Cardiac septum (tissue), 1 donor: ENCODE results near the gene KDELR3. TPM values are rescaled to one million over a fixed set of nuclear protein-coding genes. Genes with fewer than 3 reads are reported as not detected.

Experiments
- DNase-seq: peaks from one replicate; pipeline ENCODE4 v3.0.0-alpha.2; 2020; ENCODE audit warnings: low spot score
- intact Hi-C: fragments of 100-400 bp; cut with DNase I; formaldehyde crosslinking; loops from one replicate; pipeline ENCODE4 v1.14.0; 2022
- total RNA-seq: library from RNA; stranded (reverse); fragmentation: NEBNext Ultra II Directional; extraction: Animal tissue kit (Norgen Biotek cat#: 25700); gene quantifications from one replicate; pipeline ENCODE4 v1.2.1, GENCODE V29; 2021
- donor health status: DM: no; HTN: no; CAD: no.

KDELR3 gene
- total RNA-seq, 1 donor from 2014 or later, result 18.2 TPM

DNA sequence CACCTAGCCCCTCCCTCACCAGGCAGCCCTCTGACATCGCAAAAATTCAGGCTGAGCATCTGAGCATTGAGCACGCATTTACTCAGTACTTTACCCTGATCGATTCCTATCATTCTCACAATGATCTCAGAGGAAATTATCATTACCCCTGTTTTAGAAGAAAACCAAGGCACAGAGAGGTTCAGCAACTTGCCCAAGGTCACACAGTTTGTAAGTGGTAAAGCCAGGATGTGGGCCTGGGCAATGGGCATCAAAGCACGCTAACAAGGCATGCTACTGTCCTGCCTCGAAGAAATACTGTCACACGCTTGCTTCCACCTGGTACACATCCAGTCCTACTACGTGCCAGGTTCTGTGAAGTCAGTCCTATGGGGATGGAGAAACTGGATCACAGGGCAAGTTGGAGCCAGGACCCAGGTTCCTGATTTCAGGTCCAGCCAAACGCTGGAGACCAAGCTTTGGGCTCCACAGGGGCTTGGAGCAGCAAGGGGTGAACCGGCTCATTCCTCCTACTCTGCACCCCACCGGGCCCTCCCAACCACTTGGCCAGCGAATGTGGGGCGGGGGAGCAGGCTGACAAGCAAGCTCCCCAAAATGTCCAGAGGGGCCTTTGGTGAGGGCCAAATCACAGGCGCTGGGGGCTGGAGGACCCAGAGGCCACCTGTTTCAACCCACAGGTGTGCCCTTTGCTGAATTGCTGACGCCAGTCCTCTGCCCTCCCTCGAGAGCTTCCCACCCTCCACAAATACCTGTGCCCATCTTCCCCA is 31.1 kb upstream of the KDELR3 start:
- no peak for DNase-seq
- intact Hi-C loops, result no loop called here

DNA sequence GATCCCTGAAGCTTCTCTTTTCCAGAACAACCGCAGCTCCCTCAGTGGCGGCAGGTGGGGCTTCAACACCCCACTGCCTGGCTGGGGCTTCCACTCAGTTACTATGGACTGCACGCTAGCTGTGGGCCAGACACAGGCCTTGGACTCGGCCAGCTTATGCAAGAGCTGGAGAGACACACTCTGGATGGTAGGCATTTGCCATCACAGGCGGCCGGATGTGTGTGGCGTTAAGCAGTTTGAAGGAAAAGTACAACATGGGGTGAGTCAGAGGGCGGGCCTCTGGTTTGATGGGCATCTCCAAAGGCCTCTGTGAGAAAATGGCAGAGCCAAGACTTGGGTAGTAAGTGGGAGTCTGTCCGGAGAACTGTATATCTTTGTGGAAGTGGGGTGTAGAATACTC is 30.5 kb upstream of the KDELR3 start:
- intact Hi-C loops, result no loop called here
- DNase-seq, result no peak

DNA sequence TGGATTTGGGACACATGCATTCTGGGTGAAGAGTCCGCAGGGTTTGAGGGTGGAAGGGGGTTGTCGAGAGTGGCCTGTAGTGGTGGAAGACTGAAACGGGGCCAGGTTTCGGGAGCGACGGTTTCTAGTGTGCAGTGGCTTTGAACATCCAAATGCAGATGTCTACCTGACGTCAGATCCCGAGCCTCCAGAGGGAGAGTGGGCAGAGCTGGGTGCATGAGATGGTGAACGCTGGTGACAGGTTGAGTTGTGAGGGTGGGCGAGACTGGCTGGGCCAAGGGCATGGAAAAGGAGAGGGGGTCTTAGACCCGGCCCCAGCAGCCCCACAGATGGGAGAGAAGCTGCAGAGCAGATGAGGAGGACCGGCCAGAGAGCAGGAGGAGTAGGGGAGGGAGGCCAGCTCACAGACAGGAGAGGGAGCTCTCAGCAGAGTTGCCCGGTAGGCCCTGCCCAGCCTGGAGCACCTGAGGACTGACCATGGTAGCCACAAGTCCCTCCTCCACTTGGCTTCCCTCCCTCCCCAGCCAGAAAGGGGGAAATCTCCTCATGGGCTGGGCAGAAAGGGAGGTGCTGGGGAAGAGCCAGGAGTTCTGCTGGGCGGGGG is 27.0 kb upstream of the KDELR3 start:
- DNase-seq, result no peak
- intact Hi-C loops, result no loop called here

DNA sequence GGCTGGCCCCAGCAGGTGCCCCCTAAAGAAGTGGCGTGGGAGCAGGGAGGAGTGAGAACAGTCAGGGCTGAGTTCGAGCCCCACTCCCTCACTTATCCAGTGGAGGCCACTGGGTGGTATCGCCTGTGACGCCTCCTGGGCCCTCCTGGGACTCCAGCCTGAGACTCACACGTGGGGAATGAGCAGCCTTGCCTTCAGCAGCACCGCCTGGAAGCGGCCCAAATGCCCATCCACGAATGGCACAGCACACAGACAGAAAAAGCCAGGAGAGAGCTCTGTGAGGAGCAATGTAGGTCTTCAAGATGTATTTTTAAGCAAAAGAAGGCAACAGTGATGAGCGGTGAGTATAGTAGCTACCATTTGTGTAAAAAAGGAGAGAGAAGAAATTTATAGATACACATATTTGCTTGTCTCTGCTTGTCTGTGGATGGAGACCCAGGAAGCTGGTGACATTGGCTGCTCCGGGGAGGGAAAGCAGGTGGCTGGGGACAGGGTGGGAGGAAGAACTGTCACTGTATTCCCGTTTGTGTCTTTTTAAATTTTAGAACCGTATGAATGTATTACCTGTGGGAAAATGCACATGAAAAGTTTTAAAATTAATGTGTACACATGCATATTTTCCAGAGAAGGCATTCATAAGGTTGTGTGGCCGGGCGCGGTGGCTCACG is 26.1 kb upstream of the KDELR3 start:
- intact Hi-C loops, result no loop called here
- DNase-seq, result no peak

DNA sequence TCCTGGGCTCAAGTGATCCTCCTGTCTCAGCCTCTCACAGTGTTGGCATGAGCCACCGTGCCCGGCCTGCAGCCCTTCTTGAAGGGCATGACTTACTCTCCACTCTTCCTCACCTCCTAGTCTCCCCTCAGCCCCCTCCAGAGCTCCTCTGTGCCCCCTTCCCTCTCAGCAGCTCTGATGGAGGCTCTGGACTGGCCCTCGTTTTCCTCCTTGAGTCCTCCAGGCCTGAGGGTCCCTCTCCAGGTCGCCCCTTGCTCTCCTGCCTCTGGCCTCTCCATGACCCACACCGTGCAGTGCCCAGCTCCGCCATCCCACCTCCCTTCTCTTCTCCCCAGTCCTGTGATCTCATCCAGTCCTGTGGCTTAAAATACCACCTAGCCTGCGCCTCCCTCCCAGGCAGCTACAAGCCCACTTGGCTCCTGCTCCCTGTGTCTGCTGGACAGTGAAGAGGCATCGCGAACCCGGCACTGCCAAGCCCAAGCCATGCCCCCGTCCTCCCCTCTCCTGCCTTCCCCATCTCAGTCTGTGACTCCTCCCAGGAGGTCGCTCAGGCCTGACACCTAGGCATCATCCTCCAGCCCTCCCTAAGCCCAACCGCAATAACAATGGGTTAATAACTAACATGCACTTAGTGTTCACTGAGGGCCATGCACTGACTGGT is 24.8 kb upstream of the KDELR3 start:
- intact Hi-C loops, result no loop called here
- peak; percentile 86 for DNase-seq

DNA sequence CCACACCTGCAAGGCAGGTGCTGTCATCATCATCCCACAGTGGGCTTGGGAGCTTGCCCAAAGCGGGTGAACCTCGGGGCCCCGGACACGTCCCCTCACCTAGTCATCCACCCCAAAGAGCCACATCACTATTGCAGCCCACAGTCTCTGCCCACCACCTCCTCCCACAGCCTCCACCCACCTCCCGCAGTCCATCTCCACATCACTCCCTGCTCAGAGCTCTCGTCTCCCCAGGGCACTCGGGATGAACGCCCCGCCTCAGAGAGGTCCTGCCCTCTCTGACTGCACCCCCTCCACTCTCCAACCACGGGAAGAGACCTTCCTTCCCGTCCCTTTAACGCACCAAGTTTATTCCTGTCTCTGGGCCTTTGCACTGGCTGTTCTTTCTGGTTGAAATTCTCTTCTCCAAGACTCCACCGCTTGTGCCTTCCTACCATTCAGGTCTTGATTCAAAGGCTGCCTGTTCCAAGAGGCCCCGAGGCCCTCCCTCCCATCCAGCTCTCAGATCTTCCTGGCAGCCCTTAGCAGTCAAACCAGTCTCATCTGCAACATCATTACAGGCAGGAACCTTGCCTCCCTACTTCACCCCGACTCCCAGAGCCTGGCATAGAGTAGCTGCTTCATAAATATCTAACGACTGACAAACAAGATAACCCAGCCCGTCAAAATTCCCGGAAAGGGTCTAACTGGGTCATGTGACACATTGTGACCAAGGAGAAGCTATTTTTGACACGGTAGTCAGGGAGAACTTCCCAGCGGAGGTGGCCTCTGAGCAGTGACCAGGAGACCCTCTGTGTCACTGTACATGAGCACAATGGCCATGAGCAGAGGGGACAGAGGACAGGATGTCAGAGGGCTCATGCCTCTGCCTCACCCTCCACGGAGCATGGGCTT is 24.0 kb upstream of the KDELR3 start:
- intact Hi-C loops, result no loop called here
- DNase-seq, result no peak

DNA sequence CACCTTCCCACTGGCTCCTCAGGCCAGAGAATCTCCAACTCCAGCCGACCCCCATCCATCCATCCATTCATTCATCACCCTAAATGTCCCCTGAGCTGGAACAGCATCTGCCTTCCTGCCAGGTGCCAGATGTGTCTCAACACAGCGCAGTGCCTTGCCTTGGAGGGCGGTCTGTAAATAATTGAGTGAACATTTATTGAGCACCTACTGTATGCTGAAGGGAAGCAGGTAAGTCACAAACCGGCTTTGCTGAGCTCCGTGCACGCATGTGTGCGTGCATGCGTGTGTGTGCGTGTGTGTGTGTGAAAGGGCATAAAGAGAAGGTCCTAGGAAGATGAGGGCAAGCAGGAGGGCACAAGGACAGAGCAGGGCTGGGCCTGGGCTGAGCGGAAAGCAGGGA is 23.1 kb upstream of the KDELR3 start:
- intact Hi-C loops, result no loop called here
- DNase-seq, result no peak

DNA sequence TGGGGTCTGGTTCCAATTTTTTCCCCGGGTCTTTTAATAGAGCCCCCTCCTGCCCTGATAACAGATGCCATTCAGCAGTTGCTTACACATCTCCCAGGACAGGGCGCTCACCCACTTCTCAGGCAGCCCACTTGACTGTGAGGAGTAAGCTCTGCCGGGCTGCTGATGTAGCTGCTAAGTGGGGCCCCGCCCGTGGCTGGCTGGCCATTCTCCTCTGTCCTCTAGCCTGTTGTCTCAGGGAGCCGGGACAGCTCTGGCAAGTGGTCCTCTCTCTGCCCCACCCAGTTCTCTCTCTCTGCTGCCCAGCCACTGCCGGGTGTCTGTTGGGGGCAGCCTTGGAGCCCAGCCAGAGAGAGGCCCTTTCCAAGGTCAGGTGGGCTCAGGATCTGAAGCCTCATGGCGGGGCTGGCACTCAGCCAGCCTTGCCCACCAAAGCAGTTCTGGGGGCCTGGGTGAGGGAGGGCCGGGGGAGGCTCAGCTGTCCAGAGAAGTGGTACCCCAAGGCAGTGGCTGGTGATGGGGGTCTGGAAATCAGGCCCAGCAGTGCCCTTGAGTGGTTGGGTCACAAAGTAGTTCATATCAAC is 21.8 kb upstream of the KDELR3 start:
- no peak for DNase-seq
- intact Hi-C loops, result no loop called here

DNA sequence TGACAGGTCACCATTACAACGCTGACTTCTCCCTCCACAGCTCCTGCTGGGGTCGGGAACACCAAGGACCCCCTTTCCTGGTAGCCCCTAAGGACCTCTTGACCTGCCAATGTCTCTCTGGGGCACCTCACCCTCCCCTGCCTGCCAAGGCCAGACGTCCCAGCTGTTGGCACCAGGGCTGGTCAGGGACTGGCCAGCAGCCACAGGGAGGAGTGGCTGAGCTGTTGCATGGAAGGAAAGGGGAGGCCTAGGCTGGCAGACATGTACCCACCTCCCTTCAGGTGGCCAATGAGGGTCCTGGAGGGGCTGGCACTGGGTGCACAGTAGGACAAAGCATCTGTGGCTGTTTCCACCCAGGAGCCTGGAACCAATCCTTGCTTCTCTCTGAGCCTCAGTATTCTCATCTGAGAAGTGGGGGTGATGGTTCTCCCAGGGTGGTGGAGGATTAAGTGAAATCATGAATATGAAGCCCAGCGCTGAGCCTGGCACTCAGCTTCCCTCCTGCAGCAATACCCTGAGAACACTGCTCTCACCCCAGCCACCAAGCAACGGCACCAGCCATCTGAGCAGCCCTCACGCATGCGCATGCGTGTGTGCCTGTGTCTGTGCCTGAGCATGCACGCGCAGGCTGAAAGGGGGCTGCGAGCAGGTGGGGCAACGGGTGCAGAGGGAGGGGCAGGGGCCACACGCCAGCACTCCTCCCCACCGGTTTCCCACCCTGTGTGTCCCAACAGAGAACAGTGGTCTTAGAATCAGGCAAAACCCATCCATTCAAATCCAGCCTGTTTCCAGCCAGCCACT is 18.8 kb upstream of the KDELR3 start:
- intact Hi-C loops, result no loop called here
- DNase-seq, result no peak

DNA sequence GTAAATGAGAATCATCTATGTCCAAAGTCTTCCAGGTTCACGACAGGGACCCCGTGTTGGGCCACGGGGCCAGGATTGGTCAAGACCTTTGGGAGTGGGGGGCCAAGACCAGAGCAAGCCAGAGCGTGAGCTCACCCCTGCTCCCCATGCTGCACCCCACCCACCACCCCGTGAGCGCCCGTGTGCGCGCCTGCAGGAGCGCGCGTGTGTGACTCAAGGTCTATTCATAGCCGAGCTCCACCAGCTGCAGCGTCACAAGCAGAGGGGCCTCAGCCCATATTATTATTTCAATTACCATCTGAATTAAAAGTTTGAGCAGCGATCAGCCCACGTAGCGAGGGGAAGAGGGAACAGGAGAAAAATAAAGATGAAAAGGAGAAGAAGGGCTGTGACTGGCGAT is 18.1 kb upstream of the KDELR3 start:
- intact Hi-C loops, result no loop called here
- no peak for DNase-seq

DNA sequence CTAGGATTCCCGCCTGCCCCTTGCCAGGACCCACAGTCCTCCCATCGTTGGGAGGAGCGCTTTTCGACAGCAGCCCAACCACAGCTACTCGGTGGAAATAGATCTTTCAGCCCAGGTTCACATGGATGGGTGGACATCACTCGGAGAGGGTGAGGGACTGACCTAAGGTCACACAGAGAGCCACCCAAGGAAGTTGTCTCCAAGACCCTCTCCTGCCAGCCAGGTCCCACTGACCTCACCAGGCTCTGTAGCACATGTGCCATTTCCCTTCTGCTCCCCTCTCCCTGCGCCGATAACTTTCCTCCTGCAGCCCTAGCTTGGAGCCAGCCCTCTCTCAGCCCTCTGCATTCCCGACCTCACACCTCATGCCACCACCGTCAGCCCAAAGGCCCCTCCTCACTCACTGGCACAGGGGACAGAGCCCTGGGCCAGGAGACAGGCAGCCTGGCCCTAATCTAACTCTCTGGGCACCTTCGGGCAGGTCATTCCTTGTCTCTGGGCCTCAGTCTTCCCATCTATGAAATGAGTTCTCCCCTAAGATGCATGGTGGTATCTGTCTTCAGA is 17.6 kb upstream of the KDELR3 start:
- DNase-seq, result no peak
- intact Hi-C loops, result no loop called here

DNA sequence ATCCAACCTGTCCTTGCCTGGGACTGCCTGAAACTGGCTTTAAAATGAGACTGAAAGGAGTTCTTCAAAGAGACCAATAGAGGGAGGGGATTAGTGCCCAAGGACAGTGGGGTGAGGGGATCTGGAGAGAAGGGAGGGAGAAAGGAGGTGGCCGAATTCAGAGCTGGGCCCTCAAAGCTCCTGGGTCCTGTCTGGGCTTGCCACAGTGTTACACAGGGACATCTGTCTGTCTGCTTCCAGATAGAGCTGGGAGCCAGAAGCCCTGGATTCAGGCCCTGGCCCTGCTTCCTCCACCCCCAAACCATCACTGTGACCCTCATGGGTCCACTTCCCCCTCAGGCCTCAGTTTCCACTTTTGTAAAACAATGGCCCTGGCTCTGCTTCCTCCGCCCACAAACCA is 16.5 kb upstream of the KDELR3 start:
- intact Hi-C loops, result no loop called here
- DNase-seq, result no peak

DNA sequence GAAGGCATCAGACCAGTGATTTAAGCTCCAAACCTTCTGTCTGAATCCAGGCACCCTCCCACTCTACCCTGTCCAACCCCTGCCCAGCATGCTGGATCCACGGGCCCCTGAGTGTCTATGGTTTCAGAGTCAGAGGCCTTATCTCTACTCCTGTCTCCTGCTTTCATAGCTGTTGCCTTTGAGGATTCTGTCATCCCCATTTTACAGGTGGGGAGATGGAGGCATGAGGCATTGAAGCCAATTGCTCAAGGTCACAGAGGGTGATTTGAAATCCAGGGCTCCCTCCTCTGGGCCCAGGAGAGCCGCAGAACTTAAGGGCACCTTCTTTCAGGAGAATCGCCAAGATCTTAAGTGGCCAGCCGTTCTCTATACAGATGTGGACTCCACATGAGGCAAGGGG is 16.0 kb upstream of the KDELR3 start:
- intact Hi-C loops, result no loop called here
- no peak for DNase-seq

DNA sequence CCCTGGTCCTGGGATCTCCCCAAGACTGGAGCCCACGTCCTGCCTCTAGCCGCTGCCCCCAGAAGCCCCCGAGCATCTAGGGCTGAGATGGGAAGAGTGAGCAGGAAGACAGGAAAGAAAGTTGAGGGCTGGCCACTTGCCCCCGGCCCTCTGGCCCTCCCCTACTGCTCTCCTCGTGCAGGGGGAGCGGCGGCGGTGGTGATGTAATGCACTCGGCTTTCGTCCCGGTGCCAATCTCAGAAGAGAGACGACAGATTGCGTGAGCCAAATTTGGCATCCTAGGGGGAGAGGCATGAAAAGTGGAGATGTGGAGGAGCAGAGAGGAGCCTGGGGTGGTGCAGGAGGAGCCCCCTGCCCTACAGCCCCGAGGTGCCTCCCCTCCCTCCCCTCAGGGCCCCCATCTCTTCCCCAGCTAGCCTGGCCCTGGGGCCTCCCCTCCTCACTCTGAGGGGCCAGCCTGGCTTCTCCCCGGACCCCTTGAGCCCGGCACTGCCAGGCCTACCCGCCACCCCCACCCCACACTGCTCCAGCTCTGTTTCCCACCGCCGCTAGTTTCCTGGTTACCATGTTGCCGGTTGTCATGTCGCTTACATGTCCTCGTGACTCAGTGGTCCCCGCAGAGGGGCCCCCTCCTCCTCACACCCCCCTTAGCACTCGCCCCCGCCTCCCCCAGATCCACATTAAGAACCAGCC is 15.4 kb upstream of the KDELR3 start:
- intact Hi-C loops, result no loop called here
- peak; percentile 91 for DNase-seq

DNA sequence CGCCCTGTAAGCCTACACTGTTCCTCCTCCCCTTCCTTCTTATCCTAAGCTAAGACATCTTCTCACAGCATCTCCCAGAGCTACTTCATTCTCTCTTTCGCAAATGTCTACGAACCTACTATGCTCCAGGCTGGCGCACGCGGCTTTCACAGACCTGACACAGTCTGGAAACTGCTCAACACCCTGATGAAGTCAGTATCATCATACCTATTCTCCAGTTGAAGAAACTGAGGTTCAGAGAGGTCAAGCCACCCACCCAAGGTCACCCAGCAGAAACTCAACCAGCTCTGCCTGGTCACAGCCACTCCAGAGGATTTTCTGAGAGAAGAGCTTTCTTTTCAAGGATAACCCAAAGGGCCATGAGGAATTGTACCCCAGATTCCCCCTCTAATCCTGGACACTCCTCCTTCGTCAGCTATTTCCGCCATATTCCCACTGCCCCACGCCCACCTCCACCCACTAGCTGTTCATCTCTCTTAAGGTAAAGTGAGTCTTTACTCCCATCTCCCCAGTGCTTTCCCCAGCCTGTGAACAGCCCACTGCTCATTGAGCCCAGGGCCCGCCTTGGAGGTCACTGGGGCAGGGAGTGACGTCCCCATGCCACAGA is 14.7 kb upstream of the KDELR3 start:
- intact Hi-C loops, result no loop called here
- no peak for DNase-seq

DNA sequence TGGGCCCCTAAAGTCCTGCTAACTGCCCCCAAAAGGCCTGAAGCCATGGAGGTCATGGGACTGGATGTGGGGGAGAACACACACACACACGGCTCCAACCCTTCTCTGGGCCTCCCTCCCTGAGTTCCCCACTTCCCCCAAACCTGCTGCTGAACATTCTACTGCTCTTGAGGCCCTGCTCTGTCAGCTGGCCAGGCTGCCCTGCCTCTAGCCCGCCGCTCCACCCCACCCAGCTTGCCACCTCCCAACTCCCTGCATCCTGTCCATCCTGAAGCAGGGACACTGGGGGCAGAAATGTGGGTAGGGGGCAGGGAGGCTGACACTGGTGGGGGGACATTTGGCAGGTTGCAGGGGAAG is 13.9 kb upstream of the KDELR3 start:
- intact Hi-C loops, result no loop called here
- no peak for DNase-seq

DNA sequence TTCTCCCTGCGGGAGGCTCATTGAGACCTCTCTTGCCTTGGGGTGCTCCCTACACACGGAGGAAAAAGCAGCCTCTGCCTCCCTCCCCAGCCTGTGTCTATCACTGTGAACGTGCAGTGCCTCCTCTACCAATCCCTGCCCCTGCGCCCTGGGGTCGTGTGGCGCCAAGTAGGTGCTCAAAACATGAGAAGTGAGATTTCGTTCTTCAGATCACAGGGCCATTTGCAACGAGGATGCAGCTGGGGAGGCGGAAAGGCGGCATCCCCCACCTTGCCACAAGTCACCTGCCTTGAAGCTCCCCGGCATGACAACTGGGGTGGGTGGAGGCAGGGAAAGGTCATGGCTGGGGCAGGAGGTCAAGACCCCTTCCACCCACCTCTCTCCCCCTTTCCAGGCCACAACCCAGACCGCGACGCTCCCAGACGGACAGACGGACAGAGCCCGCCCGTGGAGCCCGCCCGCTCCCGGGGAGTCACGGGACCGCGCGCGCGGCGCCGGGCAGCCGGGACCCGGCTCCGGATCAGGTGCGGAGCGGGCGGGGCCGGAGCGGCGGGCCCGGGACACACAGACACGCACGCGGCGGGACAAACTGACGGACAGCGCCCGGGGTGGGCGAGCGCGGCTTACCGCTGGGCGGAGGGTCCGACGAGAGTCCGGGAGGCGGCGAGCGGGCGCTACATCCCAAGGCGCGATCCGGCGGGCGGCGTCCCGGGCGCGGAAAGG is 13.4 kb upstream of the KDELR3 start:
- DNase-seq, result no peak
- intact Hi-C loops, result no loop called here
